ENCODE results near the gene VANGL1.

- TF ChIP-seq POLR2A (IDR thresholded peaks at IDR 0.05), result no peak
- TF ChIP-seq, protein P1, sequence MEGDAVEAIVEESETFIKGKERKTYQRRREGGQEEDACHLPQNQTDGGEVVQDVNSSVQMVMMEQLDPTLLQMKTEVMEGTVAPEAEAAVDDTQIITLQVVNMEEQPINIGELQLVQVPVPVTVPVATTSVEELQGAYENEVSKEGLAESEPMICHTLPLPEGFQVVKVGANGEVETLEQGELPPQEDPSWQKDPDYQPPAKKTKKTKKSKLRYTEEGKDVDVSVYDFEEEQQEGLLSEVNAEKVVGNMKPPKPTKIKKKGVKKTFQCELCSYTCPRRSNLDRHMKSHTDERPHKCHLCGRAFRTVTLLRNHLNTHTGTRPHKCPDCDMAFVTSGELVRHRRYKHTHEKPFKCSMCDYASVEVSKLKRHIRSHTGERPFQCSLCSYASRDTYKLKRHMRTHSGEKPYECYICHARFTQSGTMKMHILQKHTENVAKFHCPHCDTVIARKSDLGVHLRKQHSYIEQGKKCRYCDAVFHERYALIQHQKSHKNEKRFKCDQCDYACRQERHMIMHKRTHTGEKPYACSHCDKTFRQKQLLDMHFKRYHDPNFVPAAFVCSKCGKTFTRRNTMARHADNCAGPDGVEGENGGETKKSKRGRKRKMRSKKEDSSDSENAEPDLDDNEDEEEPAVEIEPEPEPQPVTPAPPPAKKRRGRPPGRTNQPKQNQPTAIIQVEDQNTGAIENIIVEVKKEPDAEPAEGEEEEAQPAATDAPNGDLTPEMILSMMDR (IDR thresholded peaks at IDR 0.05), result no peak
These were observed 9.3 kb upstream of the VANGL1 start for GRCh38 chr1:115632251-115633026.
